OCI-LY7 (cell line): Measurements from ENCODE around the gene RSU1.

Experiments
- EZH2phosphoT487 ChIP-seq: fragments of 200-600 bp; sonication (generic); IDR thresholded peaks from 2 replicates; pipeline ENCODE4 v1.6.1; 2018; ENCODE audit warnings: low read depth, borderline replicate concordance, mild to moderate bottlenecking, mixed run types, antibody characterized with exemption, low read length, moderate library complexity, mixed read lengths
- TF ChIP-seq, protein P1 (sequence below): fragments of 200-600 bp; sonication (generic); conservative IDR thresholded peaks from 2 replicates; pipeline ENCODE4 v1.5.1; 2014; ENCODE audit warnings: mild to moderate bottlenecking, antibody characterized with exemption, low read length, moderate library complexity, mixed read lengths

DNA sequence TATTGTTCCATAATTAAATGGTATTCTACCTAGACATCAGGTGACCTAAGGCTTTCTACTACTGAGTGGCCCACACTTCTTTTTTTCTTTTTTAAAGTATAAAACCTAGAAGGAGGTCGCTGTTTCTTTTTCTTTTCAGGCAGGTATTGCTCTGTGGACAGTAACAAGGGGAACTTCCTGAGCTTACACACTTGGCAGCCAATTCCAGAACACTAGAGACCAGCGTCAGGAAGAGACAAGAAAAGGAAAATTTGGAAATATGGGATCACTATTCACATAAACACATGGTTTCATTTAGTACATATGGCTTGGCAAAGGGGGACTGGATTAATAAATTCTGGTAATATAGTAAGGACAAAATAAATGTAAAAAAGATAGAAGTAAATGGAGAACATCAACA lies 141.9 kb downstream of the RSU1 start:
- TF ChIP-seq, protein P1, sequence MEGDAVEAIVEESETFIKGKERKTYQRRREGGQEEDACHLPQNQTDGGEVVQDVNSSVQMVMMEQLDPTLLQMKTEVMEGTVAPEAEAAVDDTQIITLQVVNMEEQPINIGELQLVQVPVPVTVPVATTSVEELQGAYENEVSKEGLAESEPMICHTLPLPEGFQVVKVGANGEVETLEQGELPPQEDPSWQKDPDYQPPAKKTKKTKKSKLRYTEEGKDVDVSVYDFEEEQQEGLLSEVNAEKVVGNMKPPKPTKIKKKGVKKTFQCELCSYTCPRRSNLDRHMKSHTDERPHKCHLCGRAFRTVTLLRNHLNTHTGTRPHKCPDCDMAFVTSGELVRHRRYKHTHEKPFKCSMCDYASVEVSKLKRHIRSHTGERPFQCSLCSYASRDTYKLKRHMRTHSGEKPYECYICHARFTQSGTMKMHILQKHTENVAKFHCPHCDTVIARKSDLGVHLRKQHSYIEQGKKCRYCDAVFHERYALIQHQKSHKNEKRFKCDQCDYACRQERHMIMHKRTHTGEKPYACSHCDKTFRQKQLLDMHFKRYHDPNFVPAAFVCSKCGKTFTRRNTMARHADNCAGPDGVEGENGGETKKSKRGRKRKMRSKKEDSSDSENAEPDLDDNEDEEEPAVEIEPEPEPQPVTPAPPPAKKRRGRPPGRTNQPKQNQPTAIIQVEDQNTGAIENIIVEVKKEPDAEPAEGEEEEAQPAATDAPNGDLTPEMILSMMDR: no peak
- TF ChIP-seq EZH2phosphoT487: no peak
